Testis (tissue), 3 donors: ENCODE measurements around the gene MRM1. TPM values are rescaled to one million over a fixed set of nuclear protein-coding genes. Genes with fewer than 3 reads are reported as not detected.
A peak's percentile ranks its signal among the peaks of the same experiment; 100 is the strongest.

Source experiments
- DNase-seq: peaks from one replicate; pipeline ENCODE4 v3.0.0-alpha.2; 2019
- H3K27ac ChIP-seq, 2 donors: fragments of 200-600 bp; sonication (generic); one replicate each; pipeline ENCODE4 v1.5.1; 2019
- H3K27me3 ChIP-seq: fragments of 200-600 bp; sonication (generic); one replicate; pipeline ENCODE4 v1.5.1; 2019
- H3K36me3 ChIP-seq: fragments of 200-600 bp; sonication (generic); one replicate; pipeline ENCODE4 v1.5.1; 2017; ENCODE audit warnings: low read depth; ENCODE audit errors: missing control alignments
- H3K4me1 ChIP-seq: fragments of 200-600 bp; sonication (generic); one replicate; pipeline ENCODE4 v1.5.1; 2019
- H3K4me3 ChIP-seq, 2 donors: fragments of 200-600 bp; sonication (generic); one replicate each; pipeline ENCODE4 v1.5.1; 2017 to 2019
- H3K9me3 ChIP-seq: fragments of 200-600 bp; sonication (generic); one replicate; pipeline ENCODE4 v1.5.1; 2017
- POLR2A ChIP-seq: fragments of 450-650 bp; IDR thresholded peaks from one replicate; pipeline ENCODE4 v1.6.1; 2017; ENCODE audit warnings: antibody characterized with exemption, mild to moderate bottlenecking, moderate library complexity
- WGBS, 2 donors: methylation state at CpG; one replicate each; pipeline ENCODE4 v1.1.5; 2018; 5-methylcytosine and 5-hydroxymethylcytosine counted together
- intact Hi-C: fragments of 100-400 bp; cut with DNase I; formaldehyde crosslinking; loops from one replicate; pipeline ENCODE4 v1.15.1; 2023; ENCODE audit warnings: low total_unique reads
- polyA plus RNA-seq: library from polyadenylated mRNA; stranded (reverse); fragments of 350-450 nt; fragmentation: Illumina TruSeq; extraction: RNeasy Lipid Tissue Mini Kit (QIAGEN cat#74804); gene quantifications from one replicate; pipeline ENCODE4 v1.2.3, GENCODE V29; 2014; ENCODE audit warnings: low read depth, low replicate concordance; ENCODE audit not compliant: insufficient read depth
- total RNA-seq, 2 donors: library from RNA; depleted of rRNA; stranded (reverse); fragments of >200 nt; gene quantifications; one replicate each; pipeline ENCODE4 v1.2.3, GENCODE V29; 2016
- TF ChIP-seq, protein P1 (sequence below), 3 experiments: fragments of 450-650 bp in 2 of 3; fragments of 200-600 bp in 1 of 3; sonication (generic) in 1 of 3; IDR thresholded peaks; one replicate each; pipeline ENCODE4 v1.5.1; 2016 to 2019; ENCODE audit warnings: antibody characterized with exemption in 3 of 3, mild to moderate bottlenecking in 2 of 3, moderate library complexity in 1 of 3

Gene MRM1
- total and polyA plus RNA-seq, 3 donors from 2014 or later: 4.4 to 8.1 (median 7.6) TPM

DNA sequence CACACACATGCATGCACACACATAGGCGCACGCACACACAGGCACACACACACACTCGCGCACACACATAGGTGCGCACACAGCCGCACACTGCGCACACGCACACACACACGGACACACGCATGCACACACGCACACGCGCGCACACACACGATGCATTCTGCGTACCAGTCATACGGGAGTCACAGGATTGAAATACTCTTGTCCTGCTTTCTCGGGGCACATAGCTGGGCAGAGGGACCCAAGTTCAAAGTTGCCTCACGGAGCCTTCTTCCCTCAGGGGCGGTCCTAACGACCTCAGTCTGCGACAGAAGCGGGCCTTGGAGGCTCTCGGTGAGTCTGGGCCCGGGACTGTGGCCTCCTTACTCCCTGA lies 56.0 kb downstream of the MRM1 start:
- Histone ChIP-seq H3K4me3 (peak overlapping the region; percentile 55 to 62), H3K27me3 (no peaks in the 10 kb centered on the region), H3K36me3 (no peaks in the 10 kb centered on the region), H3K9me3 (no peaks in the 10 kb centered on the region), H3K4me1 (no peaks in the 10 kb centered on the region), H3K27ac (peak overlapping the region in 1 of 2 donors; percentile 1)
- DNase-seq: no peak
- intact Hi-C loops: no loop called here
- 52 to 59% methylated on average over 21 to 25 of the region's 25 CpGs for WGBS, 2 donors
- TF ChIP-seq, protein P1, sequence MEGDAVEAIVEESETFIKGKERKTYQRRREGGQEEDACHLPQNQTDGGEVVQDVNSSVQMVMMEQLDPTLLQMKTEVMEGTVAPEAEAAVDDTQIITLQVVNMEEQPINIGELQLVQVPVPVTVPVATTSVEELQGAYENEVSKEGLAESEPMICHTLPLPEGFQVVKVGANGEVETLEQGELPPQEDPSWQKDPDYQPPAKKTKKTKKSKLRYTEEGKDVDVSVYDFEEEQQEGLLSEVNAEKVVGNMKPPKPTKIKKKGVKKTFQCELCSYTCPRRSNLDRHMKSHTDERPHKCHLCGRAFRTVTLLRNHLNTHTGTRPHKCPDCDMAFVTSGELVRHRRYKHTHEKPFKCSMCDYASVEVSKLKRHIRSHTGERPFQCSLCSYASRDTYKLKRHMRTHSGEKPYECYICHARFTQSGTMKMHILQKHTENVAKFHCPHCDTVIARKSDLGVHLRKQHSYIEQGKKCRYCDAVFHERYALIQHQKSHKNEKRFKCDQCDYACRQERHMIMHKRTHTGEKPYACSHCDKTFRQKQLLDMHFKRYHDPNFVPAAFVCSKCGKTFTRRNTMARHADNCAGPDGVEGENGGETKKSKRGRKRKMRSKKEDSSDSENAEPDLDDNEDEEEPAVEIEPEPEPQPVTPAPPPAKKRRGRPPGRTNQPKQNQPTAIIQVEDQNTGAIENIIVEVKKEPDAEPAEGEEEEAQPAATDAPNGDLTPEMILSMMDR (IDR thresholded peaks at IDR 0.05): no peak
- no peak for TF ChIP-seq POLR2A

DNA sequence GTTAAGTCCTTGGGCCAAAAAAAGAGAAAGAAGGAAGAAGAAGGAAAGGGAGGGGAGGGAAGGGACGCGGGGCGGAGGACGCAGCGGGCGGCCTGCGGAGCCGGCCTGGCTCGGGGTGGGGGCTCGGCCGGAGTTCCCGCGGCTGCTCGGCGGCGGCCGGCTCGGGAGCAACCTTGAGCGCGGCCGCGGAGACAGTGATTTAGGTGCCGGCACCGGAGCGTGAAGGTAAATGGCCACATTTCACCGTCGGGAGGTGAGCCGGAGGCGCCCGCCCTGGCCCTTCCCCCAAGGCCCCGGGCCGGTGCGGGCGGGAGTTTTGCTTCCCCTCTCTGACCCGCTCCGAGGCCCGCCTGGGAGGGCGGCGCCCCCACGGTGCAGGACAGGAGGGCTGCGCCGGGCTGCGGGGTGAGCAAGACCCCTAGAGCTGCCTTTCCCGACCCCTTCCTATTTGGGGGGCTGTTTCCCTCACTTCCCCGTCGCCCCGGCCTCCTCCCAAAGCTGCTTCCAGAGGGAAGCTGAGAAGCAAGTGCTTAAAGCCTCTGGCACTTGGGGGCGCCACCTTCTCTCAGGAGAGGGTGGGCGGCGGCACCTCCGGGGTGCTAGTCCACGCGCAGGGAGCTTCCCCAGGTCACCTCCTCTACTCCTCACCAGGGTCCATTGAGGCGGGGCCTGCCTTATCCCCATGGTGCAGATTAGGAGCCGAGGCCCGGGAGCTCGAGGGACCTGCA lies 56.5 kb downstream of the MRM1 start:
- TF ChIP-seq POLR2A: no peak
- H3K27ac ChIP-seq: peak overlapping the region in 1 of 2 donors; percentile 1
- no peaks in the 10 kb centered on the region for H3K4me1 ChIP-seq
- WGBS, 2 donors: 3 to 6% methylated on average over 38 to 56 of the region's 57 CpGs
- no peaks in the 10 kb centered on the region for H3K9me3 ChIP-seq
- no peaks in the 10 kb centered on the region for H3K36me3 ChIP-seq
- peak; percentile 51 for DNase-seq
- H3K27me3 ChIP-seq: no peaks in the 10 kb centered on the region
- intact Hi-C loops: no loop called here
- H3K4me3 ChIP-seq: peak overlapping the region; percentile 55 to 62

Other genes starting within 250 kb of the MRM1 start
- 1 to 10 TPM in 1 of 2 donors, not detected in 1; 6.8 TPM for gene TBC1D3H, start 213.1 kb upstream of the MRM1 start, total RNA-seq
- gene TBC1D3H, start 213.1 kb upstream of the MRM1 start, polyA plus RNA-seq: not detected
- gene ZNHIT3, start 114.9 kb upstream of the MRM1 start, total RNA-seq: 10 to 100 TPM; 45.8 to 46.0 TPM
- gene ZNHIT3, start 114.9 kb upstream of the MRM1 start, polyA plus RNA-seq: 123 TPM
- 100 to 1,000 TPM; 128 to 163 TPM for gene MYO19, start 66.7 kb upstream of the MRM1 start, total RNA-seq
- 52.2 TPM for gene MYO19, start 66.7 kb upstream of the MRM1 start, polyA plus RNA-seq
- 1 to 10 TPM; 5.5 to 7.6 TPM for gene PIGW, start 66.6 kb upstream of the MRM1 start, total RNA-seq
- gene PIGW, start 66.6 kb upstream of the MRM1 start, polyA plus RNA-seq: 8.5 TPM
- 100 to 1,000 TPM; 104 to 118 TPM for gene GGNBP2, start 56.7 kb upstream of the MRM1 start, total RNA-seq
- gene GGNBP2, start 56.7 kb upstream of the MRM1 start, polyA plus RNA-seq: 144 TPM
- gene DHRS11, start 9.7 kb upstream of the MRM1 start, total RNA-seq: 10 to 100 TPM; 13.9 to 17.6 TPM
- gene DHRS11, start 9.7 kb upstream of the MRM1 start, polyA plus RNA-seq: 38.3 TPM